Activated T-helper 2 cell treated with anti-CD3 and anti-CD28 coated beads, Interferon-gamma antibody, Interleukin-2, Interleukin-4, amounts not matched to agents 10 μg/mL and 5 μg/mL and 100 μg/mL, durations not matched to agents 14 hours and 24 hours and 36 hours (primary cell): ENCODE results near the gene TTC28. TPM values are rescaled to one million over a fixed set of nuclear protein-coding genes. Genes with fewer than 3 reads are reported as not detected.

Source experiments
- DNase-seq: peaks from one replicate; pipeline ENCODE4 v3.0.0; 2021; ENCODE audit warnings: low spot score
- H3K27ac Mint-ChIP-seq: one replicate; pipeline ENCODE4 v1.8.0; 2021; ENCODE audit warnings: mixed read lengths
- H3K27me3 Mint-ChIP-seq: one replicate; pipeline ENCODE4 v1.8.0; 2021; ENCODE audit warnings: low read depth, mixed read lengths
- H3K36me3 Mint-ChIP-seq: one replicate; pipeline ENCODE4 v1.8.0; 2021; ENCODE audit warnings: low read depth, mixed read lengths
- H3K4me1 Mint-ChIP-seq: one replicate; pipeline ENCODE4 v1.8.0; 2021; ENCODE audit warnings: low read depth, mixed read lengths
- H3K4me3 Mint-ChIP-seq: one replicate; pipeline ENCODE4 v1.8.0; 2021; ENCODE audit warnings: low read depth, mild to moderate bottlenecking, moderate library complexity, mixed read lengths
- H3K9me3 Mint-ChIP-seq: one replicate; pipeline ENCODE4 v1.8.0; 2021; ENCODE audit warnings: mixed read lengths
- intact Hi-C: fragments of 100-400 bp; cut with micrococcal nuclease; formaldehyde crosslinking; loops from one replicate; pipeline ENCODE4 v1.15.1; 2023
- total RNA-seq: library from RNA; stranded (reverse); gene quantifications from 2 replicates; pipeline ENCODE4 v1.2.3, GENCODE V29; 2022

TTC28 gene
- total RNA-seq, 1 donor from 2014 or later, result 0.82 TPM

DNA sequence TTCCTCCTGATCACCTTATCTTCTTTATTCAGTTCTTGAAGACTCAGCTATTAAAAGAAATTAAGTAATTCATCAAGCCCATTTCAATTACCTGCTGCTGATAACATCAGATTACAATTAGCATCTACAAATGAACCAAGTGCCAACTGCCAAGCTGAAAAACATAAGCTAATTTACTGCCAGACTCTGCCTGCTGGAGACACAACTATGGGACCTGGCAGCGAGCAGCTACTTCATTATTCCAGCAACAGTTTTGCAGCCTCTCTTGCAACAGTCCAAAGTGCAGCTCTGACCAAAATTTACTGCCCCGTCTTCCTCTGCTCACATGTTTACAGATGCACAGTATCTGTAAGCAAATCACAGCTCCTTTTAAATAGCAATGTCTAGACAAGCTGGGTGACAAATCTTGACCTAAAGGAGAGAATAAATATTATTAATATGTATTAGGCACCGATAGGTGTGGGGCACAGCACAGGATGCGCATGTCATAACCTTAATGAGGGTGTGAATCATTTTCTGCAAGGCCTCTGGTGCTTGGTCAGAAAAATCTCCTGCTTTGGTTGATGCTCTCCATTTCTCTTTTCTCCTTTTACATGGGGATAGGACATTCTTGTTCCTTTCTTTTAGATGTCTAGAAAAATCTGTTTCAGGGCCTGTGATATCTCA, 528.4 kb downstream of the TTC28 start:
- H3K9me3 Mint-ChIP-seq, result no peaks in the 10 kb centered on the region
- DNase-seq, result no peak
- intact Hi-C loops, result no loop called here
- H3K36me3 Mint-ChIP-seq, result no peaks in the 10 kb centered on the region
- no peaks in the 10 kb centered on the region for H3K4me1 Mint-ChIP-seq
- no peak overlapping the region for H3K27ac Mint-ChIP-seq
- H3K27me3 Mint-ChIP-seq, result no peaks in the 10 kb centered on the region
- no peak overlapping the region for H3K4me3 Mint-ChIP-seq

DNA sequence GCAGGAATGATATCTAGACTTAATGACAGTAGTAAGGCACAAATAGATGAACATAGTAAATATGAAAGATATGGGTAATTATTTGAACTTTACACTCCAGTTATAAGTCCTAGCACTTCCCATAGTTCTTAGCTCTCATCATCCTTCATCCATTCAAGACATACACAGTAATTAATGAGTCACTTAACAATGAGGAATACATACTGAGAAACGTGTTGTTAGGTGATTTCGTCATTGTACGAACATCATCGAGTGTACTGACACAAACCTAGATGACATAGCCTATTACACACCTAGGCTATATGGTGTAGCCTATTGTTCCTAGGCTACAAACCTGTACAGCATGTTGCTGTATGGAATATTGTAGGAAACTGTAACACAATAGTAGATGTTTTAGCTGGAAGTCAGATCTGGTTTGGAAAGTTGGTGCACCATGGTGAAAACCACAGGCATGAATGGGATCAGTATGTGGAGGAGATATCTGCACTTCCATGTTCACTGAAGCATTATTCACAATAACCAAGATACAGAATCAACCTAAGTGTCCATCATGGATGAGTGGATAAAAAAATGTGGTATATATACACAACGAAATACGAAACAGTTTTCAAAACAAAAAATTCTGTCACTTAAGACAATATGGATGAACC, 530.7 kb downstream of the TTC28 start:
- no peaks in the 10 kb centered on the region for H3K9me3 Mint-ChIP-seq
- no peak overlapping the region for H3K27ac Mint-ChIP-seq
- H3K4me1 Mint-ChIP-seq, result no peaks in the 10 kb centered on the region
- intact Hi-C loops, result no loop called here
- no peak overlapping the region for H3K4me3 Mint-ChIP-seq
- no peaks in the 10 kb centered on the region for H3K36me3 Mint-ChIP-seq
- no peak for DNase-seq
- peaks cover 2% of the 10 kb centered on the region for H3K27me3 Mint-ChIP-seq

DNA sequence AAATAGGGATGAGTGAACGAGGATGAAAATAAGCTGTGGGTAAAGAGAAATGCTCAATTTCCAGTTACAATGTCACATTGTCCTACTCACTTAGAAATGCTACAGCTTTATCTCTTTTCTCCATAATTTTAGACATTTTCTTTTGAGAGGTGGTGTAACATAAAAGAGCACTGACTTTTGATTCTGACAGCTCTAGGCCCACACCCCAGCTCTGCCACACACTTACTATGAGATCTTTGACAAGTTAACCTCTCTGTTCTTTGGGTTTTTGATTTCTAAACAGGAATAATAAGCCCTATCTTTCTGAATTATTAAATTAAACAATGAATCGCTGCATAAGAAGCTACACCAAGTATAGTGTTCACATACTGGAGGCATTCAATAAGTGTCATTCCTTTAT, 532.2 kb downstream of the TTC28 start:
- Mint-ChIP-seq H3K9me3 (no peaks in the 10 kb centered on the region), H3K27ac (no peak overlapping the region), H3K4me3 (no peak overlapping the region), H3K4me1 (no peaks in the 10 kb centered on the region), H3K36me3 (no peaks in the 10 kb centered on the region), H3K27me3 (peaks cover 2% of the 10 kb centered on the region)
- intact Hi-C loops, result no loop called here
- no peak for DNase-seq

DNA sequence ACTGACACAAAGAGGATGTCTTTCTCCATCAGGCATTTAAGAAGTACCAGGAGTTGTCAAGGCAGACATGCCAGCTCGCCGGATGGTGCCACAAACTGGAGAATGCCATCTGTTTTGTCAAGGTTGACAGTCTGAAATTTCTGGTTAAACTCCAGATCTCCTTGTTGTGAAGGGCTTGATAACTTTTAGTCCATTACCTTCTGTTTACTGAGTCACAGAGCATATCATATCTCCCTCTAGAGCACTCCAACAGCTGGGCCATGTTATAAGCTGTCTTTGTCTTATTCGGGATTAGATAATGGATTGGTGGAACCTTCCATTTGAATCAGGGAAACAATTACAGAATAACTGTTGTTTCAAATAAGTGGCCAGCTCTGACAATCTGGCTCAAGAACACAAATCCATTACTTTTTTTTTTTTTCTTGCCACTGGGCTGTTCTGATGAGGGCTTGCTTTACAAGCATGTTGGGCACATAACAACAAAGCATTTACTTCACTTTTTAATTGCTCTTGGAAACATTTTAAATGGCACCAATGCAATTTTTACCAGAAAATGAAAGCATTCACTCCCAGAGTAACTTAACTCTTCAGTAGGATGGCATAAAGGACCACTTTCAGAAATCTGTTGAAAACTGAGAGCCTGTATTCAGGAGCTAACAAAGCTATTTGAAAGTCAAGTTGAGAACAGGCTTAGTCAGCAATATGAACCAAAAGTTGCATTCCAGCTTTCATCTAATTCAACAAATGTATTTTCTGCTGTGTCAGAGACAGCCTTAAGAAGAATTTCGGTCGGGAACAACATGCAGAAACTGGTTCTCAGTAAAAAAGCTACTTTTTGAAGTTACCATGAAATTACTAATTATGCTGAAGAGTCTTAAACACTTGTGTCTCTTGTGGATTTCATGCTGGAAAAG, 533.0 kb downstream of the TTC28 start:
- H3K27ac Mint-ChIP-seq, result no peak overlapping the region
- no peaks in the 10 kb centered on the region for H3K9me3 Mint-ChIP-seq
- H3K36me3 Mint-ChIP-seq, result no peaks in the 10 kb centered on the region
- no peak for DNase-seq
- H3K4me3 Mint-ChIP-seq, result no peak overlapping the region
- H3K27me3 Mint-ChIP-seq, result peaks cover 5% of the 10 kb centered on the region
- intact Hi-C loops, result no loop called here
- no peaks in the 10 kb centered on the region for H3K4me1 Mint-ChIP-seq

DNA sequence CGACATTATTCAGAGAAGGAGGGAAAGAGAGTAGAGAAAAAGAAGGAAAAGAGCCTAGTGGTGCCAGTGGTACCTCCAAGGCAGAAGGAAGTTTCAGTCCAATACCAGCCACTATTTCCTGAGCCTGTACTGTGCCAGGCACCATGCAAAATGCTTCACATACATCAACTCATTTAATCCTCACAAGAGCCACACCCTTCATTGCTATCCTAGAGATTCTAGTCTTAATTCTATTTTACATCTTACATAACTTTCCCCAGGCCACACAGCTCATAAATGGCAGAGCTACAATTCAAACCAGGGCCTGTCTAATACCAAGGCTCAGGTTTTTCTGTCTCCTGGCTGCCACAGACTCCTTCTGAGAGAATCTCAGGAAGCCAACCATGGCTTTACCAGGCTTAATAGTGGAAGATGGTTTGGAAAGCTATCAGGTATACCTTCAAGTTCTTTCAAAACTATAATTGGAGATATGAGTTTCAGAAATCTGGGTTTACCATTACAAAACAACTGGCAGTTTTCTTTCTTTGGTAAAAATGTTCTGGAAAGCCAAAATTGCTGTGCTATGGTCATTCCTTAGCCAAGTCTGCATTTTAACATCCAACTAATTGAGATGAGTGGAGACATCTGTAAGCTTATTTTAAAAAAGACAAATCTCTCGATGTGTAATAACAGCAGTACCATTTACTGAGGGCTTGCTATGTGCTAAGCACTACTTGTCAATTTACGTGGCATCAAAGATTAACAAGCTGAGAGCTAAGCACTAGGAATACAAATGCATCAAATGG, 535.5 kb downstream of the TTC28 start:
- Mint-ChIP-seq H3K27ac (no peak overlapping the region), H3K27me3 (peaks cover 5% of the 10 kb centered on the region), H3K4me1 (no peaks in the 10 kb centered on the region), H3K4me3 (no peak overlapping the region), H3K36me3 (no peaks in the 10 kb centered on the region), H3K9me3 (no peaks in the 10 kb centered on the region)
- no peak for DNase-seq
- intact Hi-C loops, result no loop called here

DNA sequence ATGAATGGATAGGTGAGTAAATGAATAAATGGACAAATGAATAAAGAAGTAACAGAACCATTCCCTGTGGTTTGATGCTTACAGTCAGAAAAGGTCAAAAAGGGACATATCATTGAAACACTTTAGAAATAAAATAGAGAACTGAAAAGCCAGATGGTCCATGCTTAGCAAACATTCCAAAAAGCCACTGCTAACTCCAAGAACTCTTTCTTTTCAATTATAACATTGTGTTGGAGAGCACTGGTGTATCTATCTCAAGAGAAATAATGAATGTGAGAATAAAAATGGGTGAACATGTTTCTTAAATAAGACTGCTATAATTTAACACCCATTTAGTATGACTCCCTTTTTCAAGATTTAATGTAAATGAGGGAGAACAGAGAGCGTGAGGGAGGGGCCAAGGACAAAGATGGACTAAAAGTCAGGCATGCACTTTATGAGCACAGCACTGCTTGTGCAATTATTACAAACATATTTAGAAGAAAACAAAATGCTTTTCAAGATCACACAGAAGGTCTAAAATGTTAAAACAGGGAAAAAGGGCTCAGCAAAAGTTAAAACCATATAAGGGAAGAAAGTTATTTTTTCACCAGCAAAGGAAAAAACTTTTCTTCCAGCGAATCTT, 536.3 kb downstream of the TTC28 start:
- Mint-ChIP-seq H3K9me3 (no peaks in the 10 kb centered on the region), H3K4me1 (no peaks in the 10 kb centered on the region), H3K27me3 (peaks cover 5% of the 10 kb centered on the region), H3K36me3 (no peaks in the 10 kb centered on the region), H3K4me3 (no peak overlapping the region), H3K27ac (no peak overlapping the region)
- DNase-seq, result no peak
- intact Hi-C loops, result no loop called here

DNA sequence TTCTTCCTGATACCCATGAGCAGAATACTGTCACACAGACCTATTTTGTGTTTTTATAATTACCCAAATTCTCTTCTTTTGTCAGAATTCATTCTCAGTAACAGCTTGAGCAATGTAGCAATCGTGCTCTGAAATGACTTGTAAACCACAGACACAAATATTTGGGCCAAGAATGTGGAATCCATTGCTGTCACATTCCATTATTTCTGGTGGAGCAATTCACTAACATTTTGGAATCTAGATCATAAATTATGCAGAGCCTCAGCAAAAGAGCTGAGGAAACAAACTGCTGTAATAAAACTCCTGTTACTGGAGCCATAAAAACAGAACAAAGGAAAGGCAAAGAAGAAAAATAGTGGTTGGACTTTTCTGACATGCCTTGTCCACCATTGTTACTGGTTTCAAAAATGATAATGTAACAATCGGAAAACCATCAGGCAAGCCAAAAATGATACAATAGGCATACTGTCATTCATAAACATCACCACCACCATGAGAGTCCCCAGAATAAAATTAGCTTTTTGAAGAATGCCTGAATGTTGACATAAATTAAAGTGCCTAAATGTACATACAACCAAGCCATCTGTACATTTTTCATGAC, 537.2 kb downstream of the TTC28 start:
- Mint-ChIP-seq H3K27ac (no peak overlapping the region), H3K4me1 (no peaks in the 10 kb centered on the region), H3K36me3 (no peaks in the 10 kb centered on the region), H3K27me3 (peaks cover 5% of the 10 kb centered on the region), H3K4me3 (no peak overlapping the region), H3K9me3 (no peaks in the 10 kb centered on the region)
- intact Hi-C loops, result no loop called here
- no peak for DNase-seq

DNA sequence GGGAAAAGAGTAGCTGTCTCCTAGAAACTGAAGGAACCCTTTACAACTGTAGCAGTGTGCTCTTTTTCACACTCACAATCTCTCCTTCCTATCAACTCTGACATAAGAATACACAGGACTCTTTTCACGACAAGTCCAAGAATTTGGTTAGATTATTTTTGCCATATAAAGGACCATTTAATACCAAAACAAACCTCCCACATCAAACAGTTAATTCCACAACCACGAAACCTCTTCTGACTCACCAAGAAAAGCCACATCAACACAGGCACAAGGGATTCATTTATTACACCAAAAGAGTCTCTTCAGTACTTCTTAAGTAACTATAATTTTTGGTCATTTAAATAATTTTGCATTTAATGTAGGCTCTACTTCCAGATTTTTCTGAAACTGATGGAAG, 538.0 kb downstream of the TTC28 start:
- H3K36me3 Mint-ChIP-seq, result no peaks in the 10 kb centered on the region
- intact Hi-C loops, result no loop called here

DNA sequence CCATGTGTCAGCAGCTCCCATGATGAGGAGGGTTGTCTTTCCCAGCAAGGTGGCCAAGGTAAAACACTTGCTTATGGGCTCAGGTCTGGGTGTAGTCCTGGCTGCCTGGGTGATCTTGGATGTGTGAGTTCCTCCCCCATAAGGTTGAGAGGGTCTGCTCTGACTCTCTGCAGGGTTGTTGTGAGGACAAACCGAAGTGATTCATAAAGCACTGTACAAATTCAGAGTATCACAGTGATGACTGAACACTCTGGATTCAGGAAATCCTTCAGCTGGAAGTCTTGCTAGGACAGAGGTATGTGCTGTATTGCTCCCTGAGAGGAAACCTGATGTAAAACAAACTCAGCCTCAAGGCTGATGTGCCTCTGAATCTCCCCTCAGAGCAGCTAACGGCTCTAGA, 539.7 kb downstream of the TTC28 start:
- intact Hi-C loops, result no loop called here
- DNase-seq, result no peak
- Mint-ChIP-seq H3K36me3 (no peaks in the 10 kb centered on the region), H3K4me3 (no peak overlapping the region), H3K27ac (no peak overlapping the region), H3K4me1 (no peaks in the 10 kb centered on the region), H3K9me3 (no peaks in the 10 kb centered on the region), H3K27me3 (peaks cover 3% of the 10 kb centered on the region)

More for the DNA sequence above, 538.0 kb downstream of the TTC28 start:
- Mint-ChIP-seq H3K4me1 (no peaks in the 10 kb centered on the region), H3K27ac (no peak overlapping the region), H3K4me3 (no peak overlapping the region), H3K9me3 (no peaks in the 10 kb centered on the region), H3K27me3 (peaks cover 5% of the 10 kb centered on the region)
- DNase-seq, result no peak

DNA sequence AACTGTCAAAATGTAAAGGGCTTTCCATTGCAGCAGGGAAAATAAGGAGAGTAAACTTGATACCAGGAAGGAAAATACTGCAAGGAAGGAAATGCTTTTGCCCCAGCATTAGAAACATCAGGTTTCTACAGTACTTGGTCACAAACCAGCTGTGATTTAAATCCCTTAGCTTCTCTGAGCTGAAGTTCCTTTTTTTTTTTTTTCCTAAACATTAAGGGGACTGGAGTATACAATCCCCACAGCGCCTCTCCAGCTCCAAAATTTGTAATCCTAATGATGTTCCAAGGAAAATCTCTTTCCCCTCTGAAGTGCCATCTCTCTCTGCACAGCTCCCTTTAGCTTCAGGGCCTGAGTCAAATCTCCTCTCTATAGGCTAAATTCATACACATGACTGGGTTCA, 540.1 kb downstream of the TTC28 start:
- Mint-ChIP-seq H3K36me3 (no peaks in the 10 kb centered on the region), H3K4me1 (no peaks in the 10 kb centered on the region), H3K27me3 (peaks cover 3% of the 10 kb centered on the region), H3K27ac (no peak overlapping the region), H3K9me3 (no peaks in the 10 kb centered on the region), H3K4me3 (no peak overlapping the region)
- intact Hi-C loops, result no loop called here
- DNase-seq, result no peak

- no peaks in the 10 kb centered on the region for H3K9me3 Mint-ChIP-seq
- intact Hi-C loops, result no loop called here
- no peaks in the 10 kb centered on the region for H3K4me1 Mint-ChIP-seq
- H3K36me3 Mint-ChIP-seq, result no peaks in the 10 kb centered on the region
- H3K4me3 Mint-ChIP-seq, result no peak overlapping the region
- peaks cover 1% of the 10 kb centered on the region for H3K27me3 Mint-ChIP-seq
- DNase-seq, result no peak
- no peak overlapping the region for H3K27ac Mint-ChIP-seq
Measured at GRCh38 chr22:28137036-28137435, 542.6 kb downstream of the TTC28 start.

DNA sequence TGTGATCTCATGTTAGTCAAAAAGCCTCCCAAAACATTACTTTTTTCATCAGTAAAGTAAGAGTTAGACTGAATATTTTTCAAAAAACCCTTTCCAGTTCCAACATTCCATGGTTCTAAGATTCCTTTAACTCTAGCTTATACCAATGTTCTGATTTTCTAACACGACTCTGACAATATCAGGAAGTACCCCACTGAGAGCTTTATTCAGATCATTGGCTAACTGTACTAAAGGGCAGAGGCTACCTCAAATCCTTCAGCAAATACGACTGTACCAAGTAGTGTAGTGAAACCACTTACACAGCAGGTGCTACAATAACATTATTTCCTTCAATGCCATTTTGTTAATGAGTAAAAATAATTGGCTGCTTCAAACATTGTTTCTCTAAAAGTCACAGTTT, 547.2 kb downstream of the TTC28 start:
- DNase-seq, result no peak
- intact Hi-C loops, result no loop called here
- Mint-ChIP-seq H3K9me3 (no peaks in the 10 kb centered on the region), H3K27me3 (no peaks in the 10 kb centered on the region), H3K4me3 (no peak overlapping the region), H3K36me3 (no peaks in the 10 kb centered on the region), H3K4me1 (no peaks in the 10 kb centered on the region), H3K27ac (no peak overlapping the region)
